ENCODE measurements around the gene SNRPA1.
A peak's percentile ranks its signal among the peaks of the same experiment; 100 is the strongest.
"Not testable (repeated sequence)": the region's sequence is repeated elsewhere in the genome, so short reads cannot be mapped to it uniquely, and the experiment has no call there.

The SNRPA1 gene

DNA sequence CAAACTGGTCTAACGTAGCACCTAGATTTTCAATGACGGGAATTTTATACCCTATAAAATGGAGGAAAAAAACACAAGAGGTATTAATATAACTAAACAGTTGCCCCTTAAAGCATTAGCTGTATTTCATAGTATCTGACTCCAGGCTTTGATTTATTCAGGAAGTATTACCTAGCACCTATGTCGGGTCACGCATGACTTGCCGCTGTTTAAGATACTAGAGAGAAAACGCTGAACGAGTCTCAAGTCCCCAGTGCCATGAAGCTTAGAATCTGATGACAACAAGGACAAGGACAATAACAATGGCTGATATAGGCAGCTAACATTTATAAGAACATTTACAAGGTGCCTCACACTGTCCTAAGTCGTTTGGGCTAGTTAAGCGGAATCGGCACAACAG is 1.9 kb downstream of the SNRPA1 start:
- no peak for DNase-seq

- peak; percentile 74 for DNase-seq
Measured at GRCh38 chr15:101288905-101289513, 6.0 kb downstream of the SNRPA1 start.

- not testable (repeated sequence) for DNase-seq
Measured at GRCh38 chr15:101287342-101287741, 7.7 kb downstream of the SNRPA1 start.

DNA sequence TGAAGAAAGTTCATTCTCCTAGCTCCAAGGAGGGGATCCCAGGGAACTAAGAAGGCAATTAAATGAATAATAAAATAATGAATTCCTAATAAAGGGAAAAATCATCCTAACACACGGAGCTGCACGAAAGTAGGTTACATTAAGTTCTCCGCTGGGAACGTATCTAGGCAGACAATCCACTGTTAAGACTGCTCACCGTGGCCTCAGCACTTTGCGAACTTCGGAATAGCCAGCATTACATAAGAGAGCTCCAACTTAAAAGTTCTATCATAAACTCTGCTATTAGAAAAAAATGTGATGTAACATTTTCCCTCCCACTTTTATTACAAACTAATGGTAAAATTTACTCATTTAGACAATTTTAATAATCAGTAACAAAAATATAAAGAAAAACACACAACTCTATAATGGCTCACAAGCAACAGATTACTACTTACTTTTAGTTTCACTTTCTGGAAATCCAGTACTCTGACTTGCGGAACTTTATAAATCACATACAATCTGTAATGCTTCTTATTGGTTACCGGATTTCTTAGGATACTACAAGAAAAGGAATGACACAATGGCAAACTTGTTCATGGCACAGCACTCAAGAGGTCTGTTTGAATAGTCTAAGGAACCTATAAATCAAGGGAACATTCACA is 8.5 kb downstream of the SNRPA1 start:
- no peak for DNase-seq

- DNase-seq = no peak
Measured at GRCh38 chr15:101283931-101284330, 11.1 kb downstream of the SNRPA1 start.

GRCh38 chr15:101280007-101280406 is 15.0 kb downstream of the SNRPA1 start:
- DNase-seq = no peak

DNA sequence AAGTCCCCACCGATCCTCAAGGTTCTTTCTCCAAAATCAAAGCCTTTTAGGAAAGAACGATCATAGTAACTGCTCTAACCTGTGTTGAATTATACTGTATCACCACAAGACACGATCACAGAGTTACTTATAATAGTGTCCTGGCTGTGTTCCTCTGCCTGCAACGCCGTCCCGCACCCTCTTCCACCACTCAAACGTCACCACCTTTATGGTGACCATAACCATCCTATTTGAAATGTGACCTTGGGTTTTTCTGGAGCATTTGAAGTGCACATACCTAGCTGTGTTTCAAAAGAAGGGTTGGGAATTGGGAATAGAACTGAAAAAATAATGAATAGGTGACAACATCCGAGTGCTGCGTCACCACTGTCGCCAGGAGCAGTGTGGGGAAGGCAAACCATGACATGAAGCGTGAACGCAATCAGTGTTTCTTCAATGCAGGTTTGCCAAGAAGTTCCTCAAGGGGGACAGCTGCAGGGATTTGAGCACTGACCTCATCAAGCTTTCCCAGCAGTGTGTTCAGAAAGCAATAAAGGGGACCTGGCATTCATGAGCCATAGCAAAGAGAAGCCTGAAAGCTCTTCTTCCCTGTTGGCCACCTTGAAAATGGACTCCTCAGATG is 17.0 kb downstream of the SNRPA1 start:
- no peak for DNase-seq

DNA sequence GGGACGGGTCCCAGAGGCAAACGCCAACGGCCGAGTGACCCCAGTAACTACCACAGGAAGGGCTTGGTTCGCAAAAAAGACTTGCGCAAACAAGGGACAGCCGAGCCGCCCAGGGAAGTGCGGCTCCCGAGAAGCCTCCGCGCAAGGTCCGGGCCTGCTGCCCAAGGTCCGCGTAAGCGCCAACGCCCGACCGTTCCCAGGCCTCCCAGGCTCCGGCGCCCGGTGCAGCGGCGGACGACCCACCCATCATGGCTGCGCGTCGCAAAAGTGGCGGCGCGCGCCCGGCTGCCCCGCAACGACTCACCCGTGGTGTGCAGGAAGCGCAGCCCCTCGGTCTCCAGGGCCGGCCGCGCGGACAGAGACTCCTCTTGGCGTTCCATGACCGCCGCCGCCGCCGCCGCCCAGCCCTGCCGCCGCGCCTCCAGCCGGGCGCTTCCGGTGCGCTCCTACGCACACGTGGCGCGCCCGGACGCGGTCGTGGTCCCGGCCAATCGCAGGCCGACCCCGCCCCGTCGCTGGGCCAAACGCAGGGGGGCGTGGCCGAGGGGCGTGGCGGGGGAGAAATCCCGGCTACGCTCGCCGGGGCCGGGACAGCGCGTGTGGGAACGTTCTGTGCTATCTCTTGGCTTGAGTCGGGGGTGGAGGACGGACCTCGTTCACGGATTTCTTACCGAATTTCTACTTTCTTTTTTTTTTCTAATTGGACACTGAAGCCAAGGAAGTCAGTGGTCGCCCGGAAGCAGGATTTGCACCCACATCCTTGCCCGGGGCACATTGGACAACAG is 17.8 kb downstream of the SNRPA1 start, which contains the start of gene SELENOS:
TSS of gene SELENOS (minus strand) at position 448 of the 785 bp plus-strand sequence. CDS start at position 380, 68 bp downstream.
- peak; percentile 84 for DNase-seq

- peak; percentile 45 for DNase-seq
Measured at GRCh38 chr15:101276501-101277037, 18.5 kb downstream of the SNRPA1 start.

DNA sequence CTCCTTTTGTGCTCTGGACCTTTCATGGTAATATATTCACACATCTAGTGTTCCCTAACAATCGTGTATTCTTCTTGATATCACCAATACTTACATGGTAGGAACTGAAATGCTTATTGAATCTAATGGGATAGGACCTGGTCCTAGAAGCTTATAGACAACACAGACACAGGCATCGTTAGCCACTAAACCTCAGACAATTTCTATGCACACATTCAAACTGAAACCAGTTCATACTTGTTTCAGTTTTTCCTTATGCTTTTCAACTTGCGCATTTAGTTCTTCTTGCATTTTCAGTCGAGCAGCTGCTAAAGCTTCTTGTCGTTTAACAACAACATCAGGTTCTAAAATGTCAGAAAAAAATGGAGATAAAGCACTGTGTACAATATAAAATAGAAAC is 20.0 kb downstream of the SNRPA1 start:
- DNase-seq = no peak

DNA sequence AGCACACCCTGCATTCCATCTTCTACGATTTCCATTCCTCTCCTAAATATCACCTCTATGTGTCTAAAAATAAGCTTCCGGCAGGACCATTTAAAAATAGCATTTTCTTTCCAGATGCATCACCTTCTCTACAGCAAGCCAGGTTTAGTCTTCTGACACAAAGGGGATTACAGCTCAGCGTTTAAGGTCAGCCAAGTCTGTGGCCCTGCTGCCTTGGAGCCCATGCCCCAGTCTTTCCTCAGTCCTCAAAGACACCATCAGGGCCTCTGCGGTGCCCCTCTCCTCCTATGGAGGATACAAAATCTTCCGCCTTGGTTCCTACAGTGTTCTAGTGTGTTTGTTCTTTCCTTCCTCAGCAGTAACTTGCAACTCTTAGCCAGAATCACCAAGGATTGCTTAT is 21.5 kb downstream of the SNRPA1 start:
- DNase-seq = no peak

DNA sequence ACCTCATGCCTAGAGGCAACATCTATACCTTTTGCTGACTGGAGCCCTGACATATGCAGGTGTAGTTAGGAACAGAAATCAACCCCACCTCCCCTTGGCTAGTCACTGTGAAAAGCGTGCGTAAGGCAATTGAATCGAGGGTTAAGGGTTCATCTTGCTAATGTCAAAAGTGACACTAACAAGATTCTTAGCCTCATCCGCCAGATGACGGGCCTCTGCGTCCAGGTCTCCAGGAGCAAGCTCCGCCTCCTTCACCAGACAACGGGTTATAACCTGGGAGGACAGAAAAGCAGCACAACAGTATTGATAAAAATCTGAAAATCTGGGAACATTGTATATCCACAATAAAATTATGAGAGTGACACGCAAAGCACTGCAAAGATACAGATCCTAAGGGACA is 22.5 kb downstream of the SNRPA1 start:
- DNase-seq = no peak

GRCh38 chr15:101269479-101270223 is 25.4 kb downstream of the SNRPA1 start:
- DNase-seq = no peak

- no peak for DNase-seq
Measured at GRCh38 chr15:101267320-101268104, 27.5 kb downstream of the SNRPA1 start.

- DNase-seq = no peak
Measured at GRCh38 chr15:101266787-101267186, 28.3 kb downstream of the SNRPA1 start.

DNA sequence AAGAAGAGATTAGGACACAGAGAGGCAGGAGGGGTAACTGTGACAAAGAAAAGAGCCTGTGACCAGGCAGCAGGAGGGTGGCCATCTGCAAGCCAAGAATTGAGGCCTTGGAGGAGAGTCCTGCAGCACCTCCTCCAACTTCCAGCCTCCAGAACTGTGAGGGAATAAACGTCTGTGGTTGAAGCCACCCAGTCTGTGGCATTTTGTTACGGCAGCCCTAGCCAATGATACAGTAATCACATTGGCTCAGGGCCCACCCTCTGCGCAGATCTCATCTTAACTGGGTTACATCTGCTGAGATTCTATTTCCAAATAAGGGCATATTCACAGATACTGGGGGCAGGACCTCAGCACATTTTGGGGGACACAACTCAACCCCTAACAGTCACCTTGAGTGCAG is 29.0 kb downstream of the SNRPA1 start:
- no peak for DNase-seq

DNA sequence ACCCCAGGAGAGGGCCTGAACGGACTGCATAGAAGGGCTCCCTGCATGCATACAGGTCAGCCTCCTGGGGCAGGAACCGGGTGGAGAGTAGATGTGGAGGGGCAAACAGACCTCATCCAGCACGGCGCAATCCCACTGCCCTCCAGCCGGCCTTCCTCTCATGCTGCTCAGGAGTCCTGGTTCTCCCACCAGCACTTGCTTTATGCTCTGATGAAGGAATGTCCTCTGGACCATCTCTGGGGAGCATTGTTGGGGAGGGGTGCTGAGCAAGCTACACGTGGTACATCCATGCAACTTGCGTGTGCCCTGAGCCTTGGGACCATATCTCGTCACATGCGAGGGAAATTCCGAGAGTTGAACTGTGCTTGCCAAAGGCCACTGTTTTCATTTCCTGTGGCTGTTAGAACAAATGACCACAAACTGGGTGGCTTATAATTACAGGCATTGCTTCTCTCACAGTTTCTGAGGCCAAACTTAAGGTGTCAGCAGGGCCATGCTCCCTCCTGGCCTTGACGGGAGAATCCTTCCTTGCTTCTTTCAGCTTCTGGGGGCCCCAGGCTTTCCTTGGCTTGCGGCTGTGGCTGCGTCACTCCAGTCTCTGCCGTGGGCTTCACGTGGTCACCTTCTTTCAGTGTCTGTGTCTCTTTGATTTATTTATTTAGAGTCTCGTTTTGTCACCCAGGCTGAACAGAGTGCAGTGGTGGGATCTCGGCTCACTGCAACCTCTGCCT is 30.0 kb downstream of the SNRPA1 start:
- no peak for DNase-seq

- no peak for DNase-seq
Measured at GRCh38 chr15:101264011-101264410, 31.0 kb downstream of the SNRPA1 start.

DNA sequence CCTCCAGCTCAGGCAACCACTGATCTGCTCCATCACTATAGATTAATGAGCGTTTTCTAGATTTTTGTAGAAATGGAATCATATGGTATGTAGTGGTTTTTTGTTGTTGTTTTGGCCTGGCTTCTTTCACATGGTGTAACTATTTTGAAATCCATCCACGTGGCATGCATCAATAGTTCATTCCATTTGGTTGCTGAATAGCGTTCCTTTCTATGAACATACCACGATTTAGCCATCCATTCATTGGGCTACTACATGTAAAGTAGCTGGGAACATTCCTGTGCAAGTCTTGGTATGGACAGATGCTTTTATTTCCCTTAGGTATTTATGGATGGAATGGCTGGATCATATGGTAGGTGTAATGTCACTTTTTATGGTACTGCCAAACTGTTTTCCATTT is 32.5 kb downstream of the SNRPA1 start:
- no peak for DNase-seq

DNA sequence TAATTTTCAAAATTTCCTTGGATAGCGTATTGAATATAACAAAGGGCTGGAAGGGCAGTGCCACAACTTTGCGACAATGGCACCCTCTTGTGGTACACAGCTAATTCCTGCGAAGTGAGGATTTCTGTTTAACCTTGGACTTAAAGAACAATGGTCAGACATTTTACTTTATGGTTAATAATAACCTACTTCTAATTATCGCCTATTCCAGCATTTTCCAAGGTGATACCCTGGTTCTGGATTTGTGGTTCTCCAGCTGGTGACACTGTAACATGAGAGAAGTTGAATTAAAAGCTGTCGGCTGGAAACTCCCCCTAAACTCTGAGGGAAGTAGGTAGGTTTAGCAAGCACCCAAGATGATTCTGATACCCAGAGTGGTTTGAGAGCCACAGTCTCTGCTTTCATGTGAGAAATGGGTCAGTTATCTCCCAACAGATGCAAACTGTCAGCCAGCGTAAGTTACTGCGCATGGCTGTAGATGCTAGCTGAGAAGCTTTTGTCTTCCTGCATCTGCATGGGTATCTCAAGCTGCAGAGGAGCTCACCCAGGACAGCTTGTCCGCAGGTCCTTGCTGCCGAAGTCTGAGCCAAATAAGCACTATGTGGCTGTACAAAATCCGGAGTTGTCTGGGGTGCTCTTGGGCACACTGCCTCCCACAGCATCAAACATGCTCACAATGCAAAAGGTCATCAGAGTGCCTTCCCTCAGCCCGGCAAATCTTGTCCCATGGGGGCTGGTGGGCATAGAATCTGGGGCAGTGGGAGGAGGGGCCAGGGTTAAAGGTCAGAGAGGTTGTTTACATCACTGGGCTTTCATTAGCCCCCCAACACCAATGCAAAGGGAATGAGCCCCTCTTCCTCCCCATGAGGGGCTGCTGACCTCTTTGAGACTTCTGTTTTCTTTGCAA is 36.6 kb downstream of the SNRPA1 start:
- peak; percentile 73 for DNase-seq

Data from CD4-positive, alpha-beta T cell treated with Interleukin-21 for 1 hour (primary cell).